Lung (tissue), 12 donors: ENCODE results near the gene MTMR1. TPM values are rescaled to one million over a fixed set of nuclear protein-coding genes. Genes with fewer than 3 reads are reported as not detected.

Experiments used
- ATAC-seq: fragments of 200-7000 bp; cut with Tn5 transposase; one replicate; pipeline ENCODE4 v1.9.1; 2020; ENCODE audit warnings: moderate number of reproducible peaks; ENCODE audit not compliant: insufficient read depth, low FRiP score
- DNase-seq, 3 donors: peaks; one replicate each; pipeline ENCODE4 v3.0.0-alpha.2; 2013 to 2017
- H3K27ac ChIP-seq, 2 donors: one replicate each; pipeline ENCODE4 v1.5.1; 2013; ENCODE audit warnings: mild to moderate bottlenecking in 2 of 2, moderate library complexity in 2 of 2, control low read depth in 1 of 2, inconsistent platforms in 1 of 2, low read depth in 1 of 2, low read length in 1 of 2
- H3K27me3 ChIP-seq, 3 donors: one replicate each; pipeline ENCODE4 v1.5.1; 2013; ENCODE audit warnings: low read length in 2 of 3; ENCODE audit not compliant: control insufficient read depth in 3 of 3, insufficient read depth in 3 of 3
- H3K36me3 ChIP-seq, 4 donors: one replicate each; pipeline ENCODE4 v1.5.1; 2013; ENCODE audit warnings: low read length in 4 of 4, mild to moderate bottlenecking in 1 of 4, moderate library complexity in 1 of 4; ENCODE audit not compliant: control insufficient read depth in 4 of 4, insufficient read depth in 4 of 4
- H3K4me1 ChIP-seq, 5 donors: one replicate each; pipeline ENCODE4 v1.5.1; 2013; ENCODE audit warnings: low read length in 5 of 5, mild to moderate bottlenecking in 2 of 5, moderate library complexity in 1 of 5; ENCODE audit not compliant: control insufficient read depth in 5 of 5, insufficient read depth in 5 of 5
- H3K4me3 ChIP-seq: one replicate; pipeline ENCODE4 v1.5.1; 2013; ENCODE audit warnings: mild to moderate bottlenecking, control low read depth, moderate library complexity
- H3K9ac ChIP-seq, 2 donors: one replicate each; pipeline ENCODE4 v1.5.1; 2013; ENCODE audit warnings: low read length in 2 of 2, control low read depth in 1 of 2; ENCODE audit not compliant: insufficient read depth in 1 of 2
- H3K9me3 ChIP-seq, 4 donors: one replicate each; pipeline ENCODE4 v1.5.1; 2013; ENCODE audit warnings: low read length in 3 of 4, mild to moderate bottlenecking in 1 of 4, moderate library complexity in 1 of 4; ENCODE audit not compliant: control insufficient read depth in 4 of 4, insufficient read depth in 3 of 4
- WGBS, 2 donors: extraction: QIAGEN DNeasy Blood & Tissue Kit; methylation state at CpG; one replicate each; pipeline ENCODE4 v1.1.7; 2013; 5-methylcytosine and 5-hydroxymethylcytosine counted together
- polyA plus RNA-seq, 2 donors: library from polyadenylated mRNA; stranded (reverse); fragments of 200-250 nt; gene quantifications; one replicate each; pipeline ENCODE4 v1.2.1, GENCODE V29; 2013
- total RNA-seq, 2 donors: library from RNA; depleted of rRNA in 1 of 2; stranded (reverse); fragments of >200 nt in 1 of 2; gene quantifications; one replicate each; pipeline ENCODE4 v1.2.1, GENCODE V29; 2014 to 2021
- TF ChIP-seq, protein P1 (sequence below): IDR thresholded peaks from 2 replicates; pipeline ENCODE4 v1.5.1; 2012; ENCODE audit warnings: mild to moderate bottlenecking; ENCODE audit errors: control extremely low read depth, extremely low read depth
- donor health status: control.
- donor health status: control.
- donor health status: Bipolar disorder and iron deficiency.
- donor health status: healthy.
- donor health status: DM: yes; HTN: yes; CAD: no.

MTMR1 gene
- total and polyA plus RNA-seq, 4 donors, result 10.0 to 37.6 (median 15.9) TPM

DNA sequence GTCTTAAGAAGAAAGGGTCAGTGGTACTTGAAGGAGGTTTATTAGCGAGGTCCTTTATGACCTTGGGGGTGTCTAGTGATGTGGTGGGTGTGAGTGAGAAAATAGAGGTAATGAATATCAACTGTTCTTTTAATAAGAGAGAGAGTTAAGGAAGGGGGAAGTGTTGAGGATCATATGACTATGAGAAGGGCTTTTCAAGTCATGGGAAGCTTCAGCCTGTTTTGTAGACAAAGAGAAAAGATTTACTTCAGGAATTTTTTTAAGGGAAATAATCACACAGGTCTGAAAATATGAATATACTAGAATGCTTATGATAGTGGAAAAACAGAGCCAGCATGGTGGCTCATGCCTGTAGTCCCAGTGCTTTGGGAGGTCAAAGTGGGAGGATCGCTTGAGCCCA is 41.3 kb upstream of the MTMR1 start:
- Histone ChIP-seq H3K4me3 (no peak overlapping the region), H3K36me3 (peaks cover 0 to 4% (median 0%) of the 10 kb centered on the region in 4 donors), H3K9ac (no peak overlapping the region), H3K27ac (no peak overlapping the region), H3K27me3 (no peaks in the 10 kb centered on the region), H3K4me1 (no peaks in the 10 kb centered on the region), H3K9me3 (no peaks in the 10 kb centered on the region)
- ATAC-seq (no peak), DNase-seq (no peak)
- 79 to 96% methylated on average over 2 of the region's 2 CpGs for WGBS, 2 donors
- TF ChIP-seq, protein P1, sequence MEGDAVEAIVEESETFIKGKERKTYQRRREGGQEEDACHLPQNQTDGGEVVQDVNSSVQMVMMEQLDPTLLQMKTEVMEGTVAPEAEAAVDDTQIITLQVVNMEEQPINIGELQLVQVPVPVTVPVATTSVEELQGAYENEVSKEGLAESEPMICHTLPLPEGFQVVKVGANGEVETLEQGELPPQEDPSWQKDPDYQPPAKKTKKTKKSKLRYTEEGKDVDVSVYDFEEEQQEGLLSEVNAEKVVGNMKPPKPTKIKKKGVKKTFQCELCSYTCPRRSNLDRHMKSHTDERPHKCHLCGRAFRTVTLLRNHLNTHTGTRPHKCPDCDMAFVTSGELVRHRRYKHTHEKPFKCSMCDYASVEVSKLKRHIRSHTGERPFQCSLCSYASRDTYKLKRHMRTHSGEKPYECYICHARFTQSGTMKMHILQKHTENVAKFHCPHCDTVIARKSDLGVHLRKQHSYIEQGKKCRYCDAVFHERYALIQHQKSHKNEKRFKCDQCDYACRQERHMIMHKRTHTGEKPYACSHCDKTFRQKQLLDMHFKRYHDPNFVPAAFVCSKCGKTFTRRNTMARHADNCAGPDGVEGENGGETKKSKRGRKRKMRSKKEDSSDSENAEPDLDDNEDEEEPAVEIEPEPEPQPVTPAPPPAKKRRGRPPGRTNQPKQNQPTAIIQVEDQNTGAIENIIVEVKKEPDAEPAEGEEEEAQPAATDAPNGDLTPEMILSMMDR, result no peak

DNA sequence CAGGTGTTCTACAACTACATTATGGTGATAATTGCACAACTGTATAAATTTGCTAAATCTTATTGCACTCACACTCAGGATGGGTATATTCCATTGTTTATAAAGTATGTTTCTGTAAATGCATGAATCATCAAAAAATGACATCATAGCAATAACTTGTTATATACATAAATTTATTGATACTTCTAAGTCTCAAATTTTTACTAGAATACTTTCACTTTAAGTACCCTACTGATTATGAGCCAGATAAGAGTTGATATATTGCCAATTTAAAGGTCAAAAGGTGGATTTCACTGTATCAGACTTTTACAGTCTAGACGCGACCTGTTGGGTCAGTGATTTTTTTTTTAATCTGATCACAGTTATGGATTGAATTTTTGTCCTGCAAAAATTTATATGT is 37.4 kb upstream of the MTMR1 start:
- DNase-seq, result no peak
- 77 to 91% methylated on average over 2 of the region's 2 CpGs for WGBS, 2 donors
- H3K27me3 ChIP-seq, result no peaks in the 10 kb centered on the region
- H3K9me3 ChIP-seq, result no peaks in the 10 kb centered on the region
- TF ChIP-seq, protein P1, result no peak
- peaks cover 0 to 4% (median 2%) of the 10 kb centered on the region in 4 donors for H3K36me3 ChIP-seq
- no peaks in the 10 kb centered on the region for H3K4me1 ChIP-seq
- ATAC-seq, result no peak
- H3K27ac ChIP-seq, result no peak overlapping the region
- no peak overlapping the region for H3K4me3 ChIP-seq
- no peak overlapping the region for H3K9ac ChIP-seq

DNA sequence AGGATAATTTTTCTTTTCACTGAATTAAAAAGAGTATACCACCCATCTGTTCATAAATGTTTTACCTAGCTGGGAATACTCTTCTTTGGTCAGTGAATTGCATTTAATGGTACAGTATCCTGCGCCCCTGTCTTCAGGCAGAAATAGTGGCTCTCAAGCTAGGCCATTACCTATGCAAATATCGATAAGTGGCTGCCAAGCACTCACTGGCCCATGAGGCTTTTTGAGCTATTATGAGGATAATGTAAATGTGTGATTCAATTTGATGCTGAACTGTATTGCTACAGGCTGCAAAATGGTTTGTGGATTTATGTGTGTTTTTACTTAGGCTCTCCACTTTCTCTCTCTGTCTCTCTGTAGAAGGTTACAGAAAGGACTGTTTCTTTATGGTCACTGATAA is 30.1 kb upstream of the MTMR1 start:
- H3K4me3 ChIP-seq, result no peak overlapping the region
- WGBS, 2 donors, result 75 to 97% methylated on average over 2 of the region's 2 CpGs
- DNase-seq (no peak), ATAC-seq (no peak)
- peaks cover 0 to 6% (median 4%) of the 10 kb centered on the region in 4 donors for H3K36me3 ChIP-seq
- H3K27me3 ChIP-seq, result peaks cover 0 to 2% (median 0%) of the 10 kb centered on the region in 3 donors
- no peaks in the 10 kb centered on the region for H3K4me1 ChIP-seq
- no peak overlapping the region for H3K9ac ChIP-seq
- no peak overlapping the region for H3K27ac ChIP-seq
- TF ChIP-seq, protein P1, result no peak
- H3K9me3 ChIP-seq, result no peaks in the 10 kb centered on the region

DNA sequence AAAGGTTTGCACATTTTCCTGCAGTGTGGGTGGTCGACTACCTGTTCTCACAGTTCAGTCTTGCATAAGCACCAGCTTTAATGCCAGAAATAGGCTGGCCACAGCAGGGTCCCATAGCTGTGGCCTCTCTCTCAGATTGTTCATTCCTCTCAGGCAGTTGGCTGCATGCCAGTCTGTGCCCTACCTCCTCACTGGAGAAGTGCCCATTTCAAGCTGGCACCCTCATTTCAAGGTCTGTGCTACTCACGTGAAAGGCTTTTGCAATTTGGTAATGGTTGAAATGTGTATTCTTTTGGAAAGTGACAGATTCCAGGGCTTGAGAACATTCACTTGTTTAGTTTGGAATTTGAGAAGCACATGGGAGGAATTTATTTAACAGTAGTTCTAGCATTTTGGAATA is 28.9 kb upstream of the MTMR1 start:
- no peaks in the 10 kb centered on the region for H3K9me3 ChIP-seq
- no peak overlapping the region for H3K27ac ChIP-seq
- no peak overlapping the region for H3K9ac ChIP-seq
- H3K4me1 ChIP-seq, result no peaks in the 10 kb centered on the region
- peaks cover 0 to 2% (median 0%) of the 10 kb centered on the region in 3 donors for H3K27me3 ChIP-seq
- TF ChIP-seq, protein P1, result no peak
- H3K4me3 ChIP-seq, result no peak overlapping the region
- DNase-seq (peak; percentile 20 to 54 (median 32)), ATAC-seq (no peak)
- WGBS, 2 donors, result 49 to 65% methylated on average over 2 of the region's 2 CpGs
- H3K36me3 ChIP-seq, result peaks cover 3 to 6% (median 4%) of the 10 kb centered on the region in 4 donors
